Endodermal cell (in vitro differentiated cells): ENCODE measurements around the gene BCL11B. TPM values are rescaled to one million over a fixed set of nuclear protein-coding genes. Genes with fewer than 3 reads are reported as not detected.

ENCODE experiments used
- DNase-seq: peaks from one replicate; pipeline ENCODE4 v3.0.0-alpha.2; 2017
- H3K27ac ChIP-seq: 2 replicates; pipeline ENCODE4 v1.5.1; 2013; ENCODE audit warnings: mild to moderate bottlenecking, low read depth, low read length, moderate library complexity
- H3K27me3 ChIP-seq: 2 replicates; pipeline ENCODE4 v1.6.1; 2013; ENCODE audit warnings: mild to moderate bottlenecking, low read length, moderate library complexity; ENCODE audit not compliant: insufficient read depth, control insufficient read depth, poor library complexity, severe bottlenecking
- H3K36me3 ChIP-seq: 2 replicates; pipeline ENCODE4 v1.7.0; 2013; ENCODE audit warnings: mild to moderate bottlenecking, low read length, moderate library complexity; ENCODE audit not compliant: control insufficient read depth, insufficient read depth
- H3K4me1 ChIP-seq: one replicate; pipeline ENCODE4 v1.7.0; 2013; ENCODE audit warnings: low read length; ENCODE audit not compliant: control insufficient read depth, insufficient read depth
- H3K4me3 ChIP-seq: 2 replicates; pipeline ENCODE4 v1.5.1; 2013; ENCODE audit warnings: mild to moderate bottlenecking, low read length, moderate library complexity
- H3K9ac ChIP-seq: 2 replicates; pipeline ENCODE4 v1.6.1; 2013; ENCODE audit warnings: mild to moderate bottlenecking, low read length, moderate library complexity; ENCODE audit not compliant: poor library complexity, severe bottlenecking; ENCODE audit errors: extremely low read depth
- H3K9me3 ChIP-seq: 2 replicates; pipeline ENCODE4 v1.6.1; 2013; ENCODE audit warnings: mild to moderate bottlenecking, low read length, moderate library complexity; ENCODE audit not compliant: control insufficient read depth
- H3K27ac Mint-ChIP-seq: 2 replicates; pipeline ENCODE4 v1.8.0; 2020; ENCODE audit warnings: mixed read lengths
- H3K27me3 Mint-ChIP-seq: 2 replicates; pipeline ENCODE4 v1.8.0; 2021; ENCODE audit warnings: mild to moderate bottlenecking, mixed read lengths; ENCODE audit not compliant: insufficient read depth
- H3K36me3 Mint-ChIP-seq: 2 replicates; pipeline ENCODE4 v1.8.0; 2020; ENCODE audit warnings: low read depth, mixed read lengths
- H3K4me1 Mint-ChIP-seq: 2 replicates; pipeline ENCODE4 v1.8.0; 2020; ENCODE audit warnings: mixed read lengths
- H3K4me3 Mint-ChIP-seq: 2 replicates; pipeline ENCODE4 v1.8.0; 2020; ENCODE audit warnings: mild to moderate bottlenecking, moderate library complexity, mixed read lengths
- H3K9me3 Mint-ChIP-seq: 2 replicates; pipeline ENCODE4 v1.8.0; 2020; ENCODE audit warnings: mild to moderate bottlenecking, mixed read lengths
- WGBS, 2 experiments: methylation state at CpG; one replicate each; pipeline versions ENCODE4 v1.1.5 to v1.1.7; 2013; ENCODE audit warnings: missing lambda C conversion rate in 2 of 2, mixed read lengths in 1 of 2; ENCODE audit not compliant: insufficient coverage in 1 of 2, insufficient read length in 1 of 2; 5-methylcytosine and 5-hydroxymethylcytosine counted together
- total RNA-seq, 2 donors: library from RNA; stranded (reverse); fragmentation: NEBNext Ultra II Directional in 1 of 2; extraction: Animal tissue kit (Norgen Biotek cat#: 25700) in 1 of 2; gene quantifications; 2 replicates in 1 of 2; 3 replicates in 1 of 2; pipeline ENCODE4 v1.2.1, GENCODE V29; 2021
- TF ChIP-seq, protein P1 (sequence below): fragments of 200-600 bp; sonication (generic); conservative IDR thresholded peaks from 2 replicates; pipeline ENCODE4 v1.5.0; 2021; ENCODE audit warnings: antibody characterized with exemption, mild to moderate bottlenecking

The BCL11B gene
- total RNA-seq, 2 donors from 2014 or later = 5.7 to 6.0 TPM

DNA sequence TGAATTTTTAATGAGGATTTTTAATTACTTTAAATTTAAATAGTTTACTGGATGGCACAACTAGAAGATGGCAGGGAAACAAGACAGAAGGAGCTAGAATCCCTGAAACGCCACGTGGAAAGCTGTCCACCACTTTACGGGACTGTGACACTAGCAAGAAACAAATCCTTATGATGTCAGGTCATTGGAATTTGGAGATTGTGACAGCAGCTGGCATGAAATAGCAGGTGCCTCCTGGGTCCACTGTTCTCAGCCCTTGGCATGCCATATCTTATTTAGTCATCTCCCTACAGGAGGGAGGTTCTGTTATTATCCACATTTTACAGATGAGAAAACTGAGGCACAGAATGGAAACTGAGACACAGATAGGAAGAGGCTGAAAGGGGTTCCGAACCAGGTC is 113.8 kb downstream of the BCL11B start:
- Mint-ChIP-seq H3K27me3 (peaks cover 5% of the 10 kb centered on the region), H3K36me3 (no peaks in the 10 kb centered on the region), H3K9me3 (no peaks in the 10 kb centered on the region), H3K4me1 (no peaks in the 10 kb centered on the region), H3K4me3 (no peak overlapping the region), H3K27ac (no peak overlapping the region)
- 89 to 91% methylated on average over 4 of the region's 4 CpGs for WGBS, 2 experiments
- DNase-seq = no peak
- Histone ChIP-seq H3K9ac (no peak overlapping the region), H3K27me3 (no peaks in the 10 kb centered on the region), H3K4me3 (no peak overlapping the region), H3K4me1 (no peaks in the 10 kb centered on the region), H3K9me3 (no peaks in the 10 kb centered on the region), H3K36me3 (no peaks in the 10 kb centered on the region), H3K27ac (no peak overlapping the region)
- TF ChIP-seq, protein P1, sequence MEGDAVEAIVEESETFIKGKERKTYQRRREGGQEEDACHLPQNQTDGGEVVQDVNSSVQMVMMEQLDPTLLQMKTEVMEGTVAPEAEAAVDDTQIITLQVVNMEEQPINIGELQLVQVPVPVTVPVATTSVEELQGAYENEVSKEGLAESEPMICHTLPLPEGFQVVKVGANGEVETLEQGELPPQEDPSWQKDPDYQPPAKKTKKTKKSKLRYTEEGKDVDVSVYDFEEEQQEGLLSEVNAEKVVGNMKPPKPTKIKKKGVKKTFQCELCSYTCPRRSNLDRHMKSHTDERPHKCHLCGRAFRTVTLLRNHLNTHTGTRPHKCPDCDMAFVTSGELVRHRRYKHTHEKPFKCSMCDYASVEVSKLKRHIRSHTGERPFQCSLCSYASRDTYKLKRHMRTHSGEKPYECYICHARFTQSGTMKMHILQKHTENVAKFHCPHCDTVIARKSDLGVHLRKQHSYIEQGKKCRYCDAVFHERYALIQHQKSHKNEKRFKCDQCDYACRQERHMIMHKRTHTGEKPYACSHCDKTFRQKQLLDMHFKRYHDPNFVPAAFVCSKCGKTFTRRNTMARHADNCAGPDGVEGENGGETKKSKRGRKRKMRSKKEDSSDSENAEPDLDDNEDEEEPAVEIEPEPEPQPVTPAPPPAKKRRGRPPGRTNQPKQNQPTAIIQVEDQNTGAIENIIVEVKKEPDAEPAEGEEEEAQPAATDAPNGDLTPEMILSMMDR = no peak

DNA sequence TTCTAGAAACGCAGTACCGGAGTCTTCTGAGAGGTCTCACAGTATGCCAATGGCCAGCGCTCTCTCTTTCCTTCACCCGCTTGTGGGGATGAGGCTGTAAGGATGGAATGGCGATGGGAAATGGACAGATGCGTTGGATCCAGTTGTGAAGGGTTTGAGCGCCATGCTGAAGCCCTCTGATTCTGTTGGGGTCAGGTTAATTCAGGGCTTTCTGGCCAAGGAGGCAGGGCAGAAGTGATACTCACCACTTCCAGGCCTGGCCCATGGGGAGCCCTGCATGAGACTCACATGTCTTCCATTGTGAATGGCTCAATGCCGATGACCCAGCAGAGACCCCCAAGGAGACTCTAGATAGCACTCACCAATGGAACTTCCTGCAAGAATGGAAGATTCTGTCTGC is 114.3 kb downstream of the BCL11B start:
- H3K9me3 Mint-ChIP-seq = no peaks in the 10 kb centered on the region
- Histone ChIP-seq H3K4me1 (no peaks in the 10 kb centered on the region), H3K27me3 (no peaks in the 10 kb centered on the region), H3K9ac (no peak overlapping the region), H3K9me3 (no peaks in the 10 kb centered on the region), H3K36me3 (no peaks in the 10 kb centered on the region), H3K27ac (no peak overlapping the region), H3K4me3 (no peak overlapping the region)
- H3K27ac Mint-ChIP-seq = no peak overlapping the region
- TF ChIP-seq, protein P1 = no peak
- no peak overlapping the region for H3K4me3 Mint-ChIP-seq
- peaks cover 5% of the 10 kb centered on the region for H3K27me3 Mint-ChIP-seq
- WGBS, 2 experiments = 95 to 100% methylated on average over 7 to 8 of the region's 8 CpGs
- no peaks in the 10 kb centered on the region for H3K36me3 Mint-ChIP-seq
- no peaks in the 10 kb centered on the region for H3K4me1 Mint-ChIP-seq
- DNase-seq = no peak

DNA sequence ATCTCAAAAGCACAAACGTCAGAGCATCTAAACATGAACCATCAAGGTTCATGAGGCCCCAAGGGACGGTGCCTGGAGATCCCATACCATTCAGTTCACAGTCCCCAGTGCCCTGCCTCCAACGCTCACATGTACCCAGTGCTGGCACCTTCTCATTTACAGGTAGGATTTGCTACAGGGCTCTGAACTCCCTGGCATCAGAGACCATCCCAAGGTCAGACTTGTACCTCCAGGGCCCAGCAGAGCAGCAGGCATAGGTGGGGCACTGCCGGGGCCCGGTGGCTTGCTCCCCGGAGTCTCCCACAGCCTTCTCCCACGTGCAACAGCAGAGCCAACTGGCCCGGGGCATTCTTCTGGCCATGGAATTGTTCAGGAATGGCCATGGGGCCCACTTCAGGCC is 114.8 kb downstream of the BCL11B start:
- Mint-ChIP-seq H3K4me3 (no peak overlapping the region), H3K27me3 (peaks cover 5% of the 10 kb centered on the region), H3K36me3 (no peaks in the 10 kb centered on the region), H3K9me3 (no peaks in the 10 kb centered on the region), H3K27ac (no peak overlapping the region), H3K4me1 (no peaks in the 10 kb centered on the region)
- TF ChIP-seq, protein P1 = no peak
- Histone ChIP-seq H3K9me3 (no peaks in the 10 kb centered on the region), H3K27ac (no peak overlapping the region), H3K4me3 (no peak overlapping the region), H3K36me3 (no peaks in the 10 kb centered on the region), H3K27me3 (no peaks in the 10 kb centered on the region), H3K4me1 (no peaks in the 10 kb centered on the region), H3K9ac (no peak overlapping the region)
- DNase-seq = peak; percentile 39
- 91 to 94% methylated on average over 8 of the region's 8 CpGs for WGBS, 2 experiments
